Trophoblast cell (in vitro differentiated cells and primary cell): ENCODE results near the gene DNAJB6.

ENCODE experiments used
- DNase-seq, 2 donors: peaks; one replicate each; pipeline ENCODE4 v3.0.0-alpha.2; 2016
- H2AFZ ChIP-seq: 2 replicates; pipeline ENCODE4 v1.6.1; 2013; ENCODE audit warnings: low read length, moderate library complexity, mild to moderate bottlenecking; ENCODE audit not compliant: insufficient read depth, poor library complexity
- H2AK5ac ChIP-seq: 2 replicates; pipeline ENCODE4 v1.6.1; 2013; ENCODE audit warnings: mild to moderate bottlenecking, low read length
- H2BK120ac ChIP-seq: 2 replicates; pipeline ENCODE4 v1.6.1; 2013; ENCODE audit warnings: low read length, mild to moderate bottlenecking, moderate library complexity; ENCODE audit not compliant: insufficient read depth, poor library complexity
- H2BK12ac ChIP-seq: 2 replicates; pipeline ENCODE4 v1.6.1; 2013; ENCODE audit warnings: mild to moderate bottlenecking, low read length, moderate library complexity
- H2BK5ac ChIP-seq: 2 replicates; pipeline ENCODE4 v1.6.1; 2013; ENCODE audit warnings: low read length, low read depth, moderate library complexity, mild to moderate bottlenecking; ENCODE audit not compliant: poor library complexity
- H3K14ac ChIP-seq: 2 replicates; pipeline ENCODE4 v1.6.1; 2013; ENCODE audit warnings: mild to moderate bottlenecking, low read length
- H3K18ac ChIP-seq: 2 replicates; pipeline ENCODE4 v1.6.1; 2013; ENCODE audit warnings: mild to moderate bottlenecking, low read length
- H3K23ac ChIP-seq: 2 replicates; pipeline ENCODE4 v1.6.1; 2013; ENCODE audit warnings: low read length
- H3K27ac ChIP-seq: 2 replicates; pipeline ENCODE4 v1.5.1; 2013; ENCODE audit warnings: low read depth, mild to moderate bottlenecking, inconsistent platforms, low read length, moderate library complexity
- H3K27me3 ChIP-seq: 2 replicates; pipeline ENCODE4 v1.6.1; 2013; ENCODE audit warnings: inconsistent platforms, mild to moderate bottlenecking, low read length, moderate library complexity; ENCODE audit not compliant: insufficient read depth
- H3K36me3 ChIP-seq, 2 experiments: 1 replicate in 1 of 2; 2 replicates in 1 of 2; pipeline ENCODE4 v1.6.1; 2013; ENCODE audit warnings: low read length in 2 of 2, mild to moderate bottlenecking in 2 of 2, moderate library complexity in 1 of 2; ENCODE audit not compliant: insufficient read depth in 2 of 2, control insufficient read depth in 1 of 2
- H3K4ac ChIP-seq: 2 replicates; pipeline ENCODE4 v1.6.1; 2013; ENCODE audit warnings: low read depth, mild to moderate bottlenecking, low read length, moderate library complexity
- H3K4me1 ChIP-seq, 2 experiments: 1 replicate in 1 of 2; 2 replicates in 1 of 2; pipeline ENCODE4 v1.6.1; 2013; ENCODE audit warnings: low read length in 2 of 2, mild to moderate bottlenecking in 2 of 2, moderate library complexity in 1 of 2; ENCODE audit not compliant: insufficient read depth in 2 of 2, control insufficient read depth in 1 of 2
- H3K4me2 ChIP-seq: 2 replicates; pipeline ENCODE4 v1.6.1; 2013; ENCODE audit warnings: inconsistent platforms, mild to moderate bottlenecking, low read length, moderate library complexity
- H3K4me3 ChIP-seq: 2 replicates; pipeline ENCODE4 v1.5.1; 2013; ENCODE audit warnings: mild to moderate bottlenecking, low read depth, low read length, inconsistent platforms
- H3K79me1 ChIP-seq: one replicate; pipeline ENCODE4 v1.6.1; 2013; ENCODE audit warnings: low read length
- H3K79me2 ChIP-seq: 2 replicates; pipeline ENCODE4 v1.6.1; 2013; ENCODE audit warnings: low read length, mild to moderate bottlenecking; ENCODE audit not compliant: control insufficient read depth, insufficient read depth, poor library complexity
- H3K9ac ChIP-seq: 2 replicates; pipeline ENCODE4 v1.6.1; 2013; ENCODE audit warnings: mild to moderate bottlenecking, low read length
- H3K9me3 ChIP-seq: 2 replicates; pipeline ENCODE4 v1.6.1; 2013; ENCODE audit warnings: low read depth, mild to moderate bottlenecking, control low read depth, inconsistent platforms, low read length; ENCODE audit not compliant: insufficient read depth
- H4K12ac ChIP-seq: 2 replicates; pipeline ENCODE4 v1.6.1; 2013; ENCODE audit warnings: low read depth, mild to moderate bottlenecking, low read length, moderate library complexity
- H4K8ac ChIP-seq: 2 replicates; pipeline ENCODE4 v1.6.1; 2013; ENCODE audit warnings: low read depth, mild to moderate bottlenecking, low read length, moderate library complexity
- H4K91ac ChIP-seq: one replicate; pipeline ENCODE4 v1.6.1; 2013; ENCODE audit warnings: low read depth, mild to moderate bottlenecking, low read length, moderate library complexity
- WGBS: extraction: QIAGEN DNeasy Blood & Tissue Kit; methylation state at CpG from one replicate; pipeline ENCODE4 v1.1.7; 2013; ENCODE audit warnings: missing lambda C conversion rate; ENCODE audit not compliant: insufficient read length, insufficient coverage; ENCODE audit errors: extremely low coverage; 5-methylcytosine and 5-hydroxymethylcytosine counted together

Gene DNAJB6

DNA sequence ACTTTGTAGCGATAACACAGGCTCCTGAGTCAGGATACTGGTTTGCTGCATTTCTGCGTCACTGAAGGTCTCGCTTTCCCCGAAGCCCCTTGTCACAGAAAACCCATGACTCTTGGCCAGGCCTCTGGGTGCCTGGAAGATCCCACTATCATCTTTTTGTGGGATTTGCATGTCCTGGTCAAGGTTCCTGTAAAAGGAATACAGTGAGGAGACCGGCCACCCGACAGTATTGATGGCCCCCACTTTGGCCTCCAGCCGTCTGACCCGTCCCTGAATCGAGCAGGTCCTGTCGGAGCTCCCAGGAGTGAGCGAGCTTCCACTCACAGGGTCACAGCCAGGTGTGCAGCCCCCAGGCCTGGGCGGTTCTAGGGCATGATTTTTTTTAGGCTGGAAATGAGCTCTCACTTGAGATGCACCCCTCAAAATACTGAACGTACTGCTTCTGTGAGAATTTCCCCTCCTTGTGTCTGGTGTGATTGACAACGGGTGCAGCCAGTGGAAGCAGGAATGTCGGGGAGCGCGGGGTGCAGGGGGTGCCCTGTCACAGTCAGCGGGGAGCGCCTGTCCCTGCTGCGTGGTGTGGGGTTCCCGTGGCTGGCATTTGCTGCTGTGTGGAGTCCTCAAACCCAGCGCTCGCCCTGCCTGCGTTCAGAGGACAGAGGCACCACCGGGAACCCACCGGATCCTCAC, 75.8 kb downstream of the DNAJB6 start:
- no peaks in the 10 kb centered on the region for H3K9me3 ChIP-seq
- H3K79me2 ChIP-seq = peaks cover 1% of the 10 kb centered on the region
- H3K18ac ChIP-seq = no peak overlapping the region
- no peak overlapping the region for H3K4me2 ChIP-seq
- no peaks in the 10 kb centered on the region for H3K27me3 ChIP-seq
- H3K79me1 ChIP-seq = no peaks in the 10 kb centered on the region
- H4K12ac ChIP-seq = no peak overlapping the region
- no peak overlapping the region for H3K4me3 ChIP-seq
- no peak overlapping the region for H4K91ac ChIP-seq
- H2BK12ac ChIP-seq = no peak overlapping the region
- H2AFZ ChIP-seq = no peak overlapping the region
- H2BK5ac ChIP-seq = no peak overlapping the region
- H3K14ac ChIP-seq = no peak overlapping the region
- H3K4ac ChIP-seq = no peak overlapping the region
- H4K8ac ChIP-seq = no peak overlapping the region
- H3K36me3 ChIP-seq = peaks cover 48 to 74% of the 10 kb centered on the region in 2 experiments
- no peak overlapping the region for H2AK5ac ChIP-seq
- peaks cover 4% of the 10 kb centered on the region in 2 experiments for H3K4me1 ChIP-seq
- H2BK120ac ChIP-seq = no peak overlapping the region
- no peak overlapping the region for H3K27ac ChIP-seq
- WGBS = no CpG with 5 or more reads among the region's 26 CpGs
- no peak overlapping the region for H3K23ac ChIP-seq
- no peak for DNase-seq
- no peak overlapping the region for H3K9ac ChIP-seq

DNA sequence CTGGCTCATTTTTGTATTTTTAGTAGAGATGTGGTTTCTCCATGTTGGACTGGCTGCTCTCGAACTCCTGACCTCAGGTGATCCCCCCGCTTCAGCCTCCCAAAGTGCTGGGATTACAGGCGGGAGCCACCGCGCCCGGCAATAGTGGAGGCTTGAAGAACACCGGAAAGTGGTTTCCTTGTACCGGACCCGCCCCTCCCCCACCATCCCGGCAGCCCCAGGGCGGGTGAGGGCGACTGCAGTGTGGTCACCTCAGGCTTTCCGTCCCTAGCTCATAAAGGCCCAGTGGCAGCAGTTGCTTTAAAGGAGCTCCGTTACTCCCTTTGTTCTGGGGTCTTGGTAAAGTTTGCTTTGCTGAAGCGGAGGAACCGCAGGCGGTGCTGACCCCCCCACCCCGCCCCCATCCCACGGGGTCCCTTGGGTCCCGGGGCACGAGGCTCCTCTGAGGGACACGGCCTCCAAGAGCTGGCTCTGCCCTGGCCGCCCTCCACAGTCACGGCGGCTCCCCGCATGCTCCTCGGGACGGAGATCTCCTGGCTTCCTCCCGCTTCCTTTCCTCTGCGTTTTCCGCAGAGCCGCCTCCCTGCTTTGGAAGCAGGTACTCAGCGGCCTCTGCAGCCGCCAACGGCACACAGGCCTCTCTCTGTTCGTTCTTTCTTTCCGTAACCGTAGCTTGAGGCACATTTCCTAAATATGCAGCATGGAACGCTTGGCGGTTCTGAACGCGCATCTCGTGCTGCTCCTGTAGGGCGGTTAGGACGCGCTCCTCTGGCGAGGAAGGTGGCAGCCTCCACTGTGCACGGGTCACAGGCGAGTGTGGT, 77.3 kb downstream of the DNAJB6 start:
- Histone ChIP-seq H3K27me3 (no peaks in the 10 kb centered on the region), H3K9me3 (no peaks in the 10 kb centered on the region), H3K27ac (no peak overlapping the region), H2BK12ac (no peak overlapping the region), H3K36me3 (peaks cover 45 to 69% of the 10 kb centered on the region in 2 experiments), H3K79me1 (no peaks in the 10 kb centered on the region), H2BK5ac (no peak overlapping the region), H3K9ac (peak overlapping the region; percentile 19), H4K91ac (no peak overlapping the region), H3K14ac (no peak overlapping the region), H2AK5ac (no peak overlapping the region), H3K18ac (no peak overlapping the region), H3K4me1 (peaks cover 0 to 4% of the 10 kb centered on the region in 2 experiments), H4K12ac (no peak overlapping the region), H3K4me3 (no peak overlapping the region), H2BK120ac (no peak overlapping the region), H3K4ac (no peak overlapping the region), H3K79me2 (peaks cover 1% of the 10 kb centered on the region), H3K23ac (no peak overlapping the region), H2AFZ (no peak overlapping the region), H4K8ac (no peak overlapping the region), H3K4me2 (no peak overlapping the region)
- DNase-seq = peak in 1 of 2 donors; percentile 62
- WGBS = no CpG with 5 or more reads among the region's 49 CpGs

DNA sequence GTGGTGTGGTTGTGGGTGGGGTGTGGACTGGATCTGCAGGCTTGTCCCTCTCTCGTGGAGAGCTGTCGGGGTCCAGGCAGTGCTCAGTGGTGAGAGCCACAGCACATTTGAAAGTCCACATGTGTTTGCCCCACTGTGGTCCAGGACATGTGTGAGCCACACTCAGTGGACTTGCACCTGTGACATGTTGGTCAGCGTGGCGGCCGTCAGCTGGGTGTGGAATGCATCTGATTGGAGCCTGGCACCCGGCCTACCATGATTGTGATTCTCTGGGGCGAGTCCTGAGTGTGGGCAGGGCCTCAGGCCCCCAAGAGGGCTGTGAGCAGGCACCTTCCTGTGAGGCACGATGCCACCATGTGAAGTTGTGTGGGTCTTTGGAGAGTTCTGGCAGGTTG, 77.9 kb downstream of the DNAJB6 start:
- no peak overlapping the region for H2BK5ac ChIP-seq
- no peak overlapping the region for H2BK12ac ChIP-seq
- no peak overlapping the region for H3K18ac ChIP-seq
- no peak overlapping the region for H3K4me3 ChIP-seq
- H3K9me3 ChIP-seq = no peaks in the 10 kb centered on the region
- H3K79me2 ChIP-seq = peaks cover 1% of the 10 kb centered on the region
- no peaks in the 10 kb centered on the region for H3K27me3 ChIP-seq
- no peak overlapping the region for H3K4me2 ChIP-seq
- H3K23ac ChIP-seq = no peak overlapping the region
- WGBS = no CpG with 5 or more reads among the region's 8 CpGs
- H3K27ac ChIP-seq = no peak overlapping the region
- no peak overlapping the region for H3K4ac ChIP-seq
- H2BK120ac ChIP-seq = no peak overlapping the region
- no peak overlapping the region for H4K12ac ChIP-seq
- no peak overlapping the region for H4K91ac ChIP-seq
- H2AK5ac ChIP-seq = no peak overlapping the region
- H3K36me3 ChIP-seq = peaks cover 39 to 63% of the 10 kb centered on the region in 2 experiments
- H3K79me1 ChIP-seq = no peaks in the 10 kb centered on the region
- peak overlapping the region; percentile 19 for H3K9ac ChIP-seq
- no peak for DNase-seq
- no peak overlapping the region for H3K14ac ChIP-seq
- no peak overlapping the region for H4K8ac ChIP-seq
- no peak overlapping the region for H2AFZ ChIP-seq
- H3K4me1 ChIP-seq = peaks cover 0 to 4% of the 10 kb centered on the region in 2 experiments

DNA sequence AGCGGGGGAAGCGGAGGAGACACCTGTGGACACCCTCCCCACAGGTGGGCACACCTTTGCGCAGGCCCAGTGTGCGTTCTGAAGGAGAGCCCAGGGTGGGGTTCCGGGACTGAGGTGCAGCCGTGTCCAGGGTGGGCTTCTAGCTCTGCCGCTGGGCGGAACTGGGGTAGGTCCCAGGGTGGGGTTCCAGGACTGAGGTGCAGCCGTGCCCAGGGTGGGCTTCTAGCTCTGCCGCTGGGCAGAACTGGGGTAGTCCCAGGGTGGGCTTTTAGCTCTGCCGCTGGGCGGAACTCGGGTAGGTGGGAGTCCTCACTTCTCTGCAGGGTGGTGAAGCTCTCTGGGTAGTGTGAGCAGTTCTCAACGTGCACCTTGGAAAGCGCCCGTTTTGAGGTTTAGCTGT, 78.7 kb downstream of the DNAJB6 start:
- H3K9me3 ChIP-seq = no peaks in the 10 kb centered on the region
- peaks cover 0 to 4% of the 10 kb centered on the region in 2 experiments for H3K4me1 ChIP-seq
- H3K4me2 ChIP-seq = no peak overlapping the region
- H2AK5ac ChIP-seq = no peak overlapping the region
- no peak overlapping the region for H4K8ac ChIP-seq
- no peak overlapping the region for H2BK12ac ChIP-seq
- no CpG with 5 or more reads among the region's 16 CpGs for WGBS
- H4K12ac ChIP-seq = no peak overlapping the region
- no peak overlapping the region for H3K4ac ChIP-seq
- no peak overlapping the region for H3K27ac ChIP-seq
- H3K79me1 ChIP-seq = no peaks in the 10 kb centered on the region
- H3K36me3 ChIP-seq = peaks cover 31 to 56% of the 10 kb centered on the region in 2 experiments
- DNase-seq = no peak
- no peak overlapping the region for H3K18ac ChIP-seq
- H3K27me3 ChIP-seq = no peaks in the 10 kb centered on the region
- no peak overlapping the region for H3K4me3 ChIP-seq
- no peak overlapping the region for H3K23ac ChIP-seq
- no peak overlapping the region for H2BK5ac ChIP-seq
- H2AFZ ChIP-seq = no peak overlapping the region
- no peak overlapping the region for H3K9ac ChIP-seq
- H3K14ac ChIP-seq = no peak overlapping the region
- peaks cover 1% of the 10 kb centered on the region for H3K79me2 ChIP-seq
- no peak overlapping the region for H2BK120ac ChIP-seq
- H4K91ac ChIP-seq = no peak overlapping the region
